Bladder microvascular endothelial cell (primary cell): Measurements from ENCODE around the gene CRYBB2. TPM values are rescaled to one million over a fixed set of nuclear protein-coding genes. Genes with fewer than 3 reads are reported as not detected.

ENCODE experiments used
- total RNA-seq: library from RNA; depleted of rRNA; stranded (reverse); fragments of >200 nt; gene quantifications from 2 replicates; pipeline ENCODE4 v1.2.3, GENCODE V29; 2014

Gene CRYBB2, protein sequence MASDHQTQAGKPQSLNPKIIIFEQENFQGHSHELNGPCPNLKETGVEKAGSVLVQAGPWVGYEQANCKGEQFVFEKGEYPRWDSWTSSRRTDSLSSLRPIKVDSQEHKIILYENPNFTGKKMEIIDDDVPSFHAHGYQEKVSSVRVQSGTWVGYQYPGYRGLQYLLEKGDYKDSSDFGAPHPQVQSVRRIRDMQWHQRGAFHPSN
- not detected in 2 replicates for total RNA-seq

DNA sequence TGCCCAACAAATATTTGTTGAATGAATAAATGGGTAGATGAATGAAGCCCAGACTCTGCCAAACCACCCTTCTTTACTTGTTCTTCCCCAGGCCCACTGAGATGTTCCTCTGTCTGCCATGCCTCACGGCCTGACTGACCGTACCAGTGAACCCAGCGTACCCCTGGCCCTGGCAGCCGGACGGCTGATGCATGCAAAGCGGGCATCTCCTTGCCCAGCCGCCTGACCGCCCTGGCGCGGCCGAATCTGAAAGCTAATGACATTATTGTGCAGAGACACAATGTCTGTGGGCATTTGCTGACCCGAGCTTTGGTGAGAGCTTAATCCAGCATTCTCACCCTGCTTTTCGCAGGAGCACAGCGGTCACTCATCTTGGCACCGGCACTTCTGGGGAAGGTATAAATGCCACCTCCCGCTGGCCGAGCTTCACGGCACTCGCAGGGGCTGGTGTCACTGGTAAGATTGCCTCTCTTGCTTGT lies at the start of gene CRYBB2:
Gene CRYBB2, plus strand, starts transcription at position 429 of the 479 bp plus-strand sequence. CDS start 1,791 bp downstream, outside the sequence.

DNA sequence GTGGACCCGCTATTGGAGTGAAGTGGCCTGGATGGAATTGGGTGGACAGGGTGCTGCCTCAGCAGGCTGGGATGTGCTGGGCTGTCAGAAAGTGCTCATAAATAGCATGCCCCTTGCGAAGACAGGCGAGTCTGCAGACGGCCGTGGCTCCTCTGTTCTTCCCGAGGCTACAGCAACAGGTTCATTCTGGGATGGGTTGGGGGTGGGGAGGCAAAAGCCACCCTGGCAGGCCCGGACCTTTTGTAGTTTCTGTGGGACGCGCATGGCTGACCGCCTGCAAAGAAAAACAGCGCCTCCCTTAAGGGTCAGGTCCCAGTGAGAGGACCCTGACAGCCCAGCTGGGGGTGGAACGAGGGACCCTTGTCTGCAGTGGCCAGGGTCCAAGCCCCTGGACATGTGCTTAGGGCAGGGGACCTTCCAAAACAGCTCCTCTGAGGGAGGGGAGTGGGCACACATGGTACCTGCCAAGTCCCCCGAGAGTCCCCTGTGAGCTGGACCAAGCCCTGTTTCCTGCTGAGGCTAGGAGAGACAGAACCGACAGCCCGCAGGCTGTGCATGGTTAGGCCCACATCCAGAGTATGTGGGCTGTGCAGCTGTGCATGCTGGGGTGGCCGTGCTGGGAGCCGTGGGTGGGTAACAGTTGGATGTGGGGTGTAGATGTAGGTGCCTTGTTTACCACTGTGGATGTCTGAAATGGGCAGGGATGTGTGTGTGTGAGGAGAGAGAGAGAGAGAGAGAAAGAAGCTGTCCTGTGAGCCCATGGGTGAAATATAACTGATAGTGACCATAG lies 19.5 kb upstream of the CRYBB2 start, which contains the start of gene CRYBB3:
Gene CRYBB3, plus strand, starts transcription at position 128 of the 790 bp plus-strand sequence. CDS start 1,539 bp downstream, outside the sequence.

Other genes starting within 250 kb of the CRYBB2 start
- gene CRYBB3, start 19.8 kb upstream of the CRYBB2 start, total RNA-seq, result not detected in 2 replicates